Ovary (tissue), 9 donors: ENCODE measurements around the gene INHBB. TPM values are rescaled to one million over a fixed set of nuclear protein-coding genes. Genes with fewer than 3 reads are reported as not detected.

Experiments
- DNase-seq, 5 donors: peaks; one replicate each; pipeline ENCODE4 v3.0.0-alpha.2; 2019 to 2020
- H3K27ac ChIP-seq, 2 donors: fragments of 200-600 bp; one replicate each; pipeline versions ENCODE4 v1.5.1 to v1.8.0; 2019 to 2022
- H3K27me3 ChIP-seq: fragments of 200-600 bp; one replicate; pipeline ENCODE4 v1.8.0; 2022
- H3K36me3 ChIP-seq: fragments of 200-600 bp; sonication (generic); one replicate; pipeline ENCODE4 v1.5.1; 2019
- H3K4me1 ChIP-seq: one replicate; pipeline ENCODE4 v1.8.1; 2013; ENCODE audit warnings: mild to moderate bottlenecking, moderate library complexity; ENCODE audit not compliant: insufficient read depth
- H3K4me3 ChIP-seq: fragments of 200-600 bp; sonication (generic); one replicate; pipeline ENCODE4 v1.5.1; 2017
- H3K9me3 ChIP-seq, 2 donors: fragments of 200-600 bp in 1 of 2; sonication (generic) in 1 of 2; one replicate each; pipeline versions ENCODE4 v1.5.1 to v1.8.1; 2013 to 2019; ENCODE audit warnings: mild to moderate bottlenecking in 1 of 2, moderate library complexity in 1 of 2
- EP300 ChIP-seq: sonication (generic); formaldehyde crosslinking; IDR thresholded peaks from one replicate; pipeline ENCODE4 v1.6.1; 2017; ENCODE audit warnings: antibody characterized with exemption
- POLR2A ChIP-seq: fragments of 450-650 bp; IDR thresholded peaks from one replicate; pipeline ENCODE4 v1.6.1; 2017; ENCODE audit warnings: antibody characterized with exemption, mild to moderate bottlenecking, moderate library complexity
- WGBS, 3 donors: extraction: QIAGEN DNeasy Blood & Tissue Kit in 1 of 3; methylation state at CpG; one replicate each; pipeline versions ENCODE4 v1.1.5 to v1.1.7; 2013 to 2017; 5-methylcytosine and 5-hydroxymethylcytosine counted together
- intact Hi-C, 4 donors: fragments of 100-400 bp; cut with DNase I; formaldehyde crosslinking; loops; one replicate each; pipeline versions ENCODE4 v1.11.0 to v1.15.1; 2022 to 2023
- polyA plus RNA-seq, 2 donors: library from polyadenylated mRNA; stranded (reverse); fragments of 200-250 nt in 1 of 2; fragments of 350-450 nt in 1 of 2; fragmentation: Illumina TruSeq in 1 of 2; extraction: RNeasy Lipid Tissue Mini Kit (QIAGEN cat#74804) in 1 of 2; gene quantifications; one replicate each; pipeline ENCODE4 v1.2.3, GENCODE V29; 2013 to 2014
- total RNA-seq, 7 donors: library from RNA; depleted of rRNA in 2 of 7; stranded (reverse); fragments of >200 nt in 2 of 7; fragmentation: NEBNext Ultra II Directional in 3 of 7; extraction: Animal tissue kit (Norgen Biotek cat#: 25700) in 3 of 7; gene quantifications; one replicate each; pipeline versions ENCODE4 v1.1.0 to v1.2.4, GENCODE V29; 2016 to 2023
- TF ChIP-seq, protein P1 (sequence below), 3 donors: fragments of 450-650 bp in 2 of 3; fragments of 200-600 bp in 1 of 3; IDR thresholded peaks; one replicate each; pipeline versions ENCODE4 v1.5.1 to v1.8.0; 2016 to 2022; ENCODE audit warnings: antibody characterized with exemption in 3 of 3, mild to moderate bottlenecking in 1 of 3
- donor health status: DM: no; HTN: no; CAD: no; lungs with moderate emphysema.
- donor health status: DM: no; HTN: no; CAD: no.
- donor health status: Bipolar disorder and iron deficiency.
- donor health status: DM: yes; HTN: yes; CAD: no.
- donor health status: DM: no; HTN: no; CAD: no.
- donor health status: DM: yes; HTN: yes; CAD: no.

Gene INHBB
- total and polyA plus RNA-seq, 9 donors: 1.1 to 6.9 (median 4.0) TPM

DNA sequence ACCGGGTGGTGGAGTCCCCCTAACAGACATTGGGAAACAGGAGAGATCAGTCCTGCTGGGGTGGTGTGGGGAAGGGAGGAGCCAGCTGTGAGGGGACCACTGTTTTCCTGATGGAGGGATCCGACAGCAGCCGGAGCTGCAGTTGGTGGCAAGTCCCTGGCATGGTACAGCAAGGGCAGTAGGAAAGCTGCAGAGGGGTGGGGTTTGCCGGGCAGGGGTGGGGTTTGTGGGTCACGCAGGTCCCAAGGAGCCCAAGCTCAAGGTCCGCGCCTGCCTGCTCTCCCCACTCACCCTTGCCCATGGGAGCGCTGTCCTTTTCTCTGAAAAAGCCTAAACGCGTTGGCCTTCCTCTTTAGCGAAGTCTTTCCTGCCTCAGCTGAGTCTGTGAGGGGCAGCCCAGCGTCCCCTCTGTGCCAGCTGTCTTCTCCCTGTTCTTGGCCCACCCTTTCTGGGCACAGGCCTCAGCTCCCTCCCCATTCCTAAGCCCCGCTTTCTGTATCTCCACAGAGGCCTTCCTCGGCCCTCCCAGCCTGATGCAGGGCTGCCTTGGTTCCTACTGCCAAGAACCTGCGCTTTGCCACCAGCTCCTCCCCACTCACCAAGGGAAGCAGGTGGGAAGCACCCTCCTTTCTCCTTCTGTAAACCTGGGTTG, 29.3 kb upstream of the INHBB start:
- intact Hi-C loops: loop anchor here in 2 of 4 donors (5.0 to 10.0 kb wide), 2 partner anchors 62 to 64 kb away; partner anchors contain the start of gene RALB (in 2 of the 2)
- TF ChIP-seq EP300: no peak
- TF ChIP-seq POLR2A: no peak
- TF ChIP-seq, protein P1, sequence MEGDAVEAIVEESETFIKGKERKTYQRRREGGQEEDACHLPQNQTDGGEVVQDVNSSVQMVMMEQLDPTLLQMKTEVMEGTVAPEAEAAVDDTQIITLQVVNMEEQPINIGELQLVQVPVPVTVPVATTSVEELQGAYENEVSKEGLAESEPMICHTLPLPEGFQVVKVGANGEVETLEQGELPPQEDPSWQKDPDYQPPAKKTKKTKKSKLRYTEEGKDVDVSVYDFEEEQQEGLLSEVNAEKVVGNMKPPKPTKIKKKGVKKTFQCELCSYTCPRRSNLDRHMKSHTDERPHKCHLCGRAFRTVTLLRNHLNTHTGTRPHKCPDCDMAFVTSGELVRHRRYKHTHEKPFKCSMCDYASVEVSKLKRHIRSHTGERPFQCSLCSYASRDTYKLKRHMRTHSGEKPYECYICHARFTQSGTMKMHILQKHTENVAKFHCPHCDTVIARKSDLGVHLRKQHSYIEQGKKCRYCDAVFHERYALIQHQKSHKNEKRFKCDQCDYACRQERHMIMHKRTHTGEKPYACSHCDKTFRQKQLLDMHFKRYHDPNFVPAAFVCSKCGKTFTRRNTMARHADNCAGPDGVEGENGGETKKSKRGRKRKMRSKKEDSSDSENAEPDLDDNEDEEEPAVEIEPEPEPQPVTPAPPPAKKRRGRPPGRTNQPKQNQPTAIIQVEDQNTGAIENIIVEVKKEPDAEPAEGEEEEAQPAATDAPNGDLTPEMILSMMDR (IDR thresholded peaks at IDR 0.05): no peak
- H3K27ac ChIP-seq: no peak overlapping the region
- 92 to 95% (median 95%) methylated on average over 15 of the region's 15 CpGs for WGBS, 3 donors
- no peaks in the 10 kb centered on the region for H3K27me3 ChIP-seq
- no peak for DNase-seq
- no peaks in the 10 kb centered on the region for H3K36me3 ChIP-seq
- H3K4me1 ChIP-seq: peaks cover 3% of the 10 kb centered on the region
- no peaks in the 10 kb centered on the region for H3K9me3 ChIP-seq
- H3K4me3 ChIP-seq: no peak overlapping the region

DNA sequence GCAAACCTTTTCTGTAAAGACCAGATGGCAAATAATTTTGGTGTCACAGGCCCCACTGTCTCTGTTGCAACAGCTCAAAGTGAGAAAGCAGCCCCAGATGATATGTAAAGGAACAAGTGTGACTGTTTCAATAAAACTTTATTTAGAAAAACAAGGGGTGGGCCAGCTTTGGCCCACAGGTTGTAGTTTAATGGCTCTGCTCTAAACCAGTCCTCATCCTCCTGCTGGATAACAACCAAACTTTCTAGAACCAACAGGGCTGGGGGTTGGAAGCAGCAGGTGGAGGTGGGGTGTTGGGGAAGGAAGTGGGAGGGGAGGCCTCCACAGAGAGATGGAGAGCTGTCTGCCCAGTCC, 28.8 kb upstream of the INHBB start:
- TF ChIP-seq EP300 (no peak), POLR2A (no peak)
- TF ChIP-seq, protein P1 (IDR thresholded peaks at IDR 0.05): no peak
- Histone ChIP-seq H3K9me3 (no peaks in the 10 kb centered on the region), H3K4me1 (peaks cover 3% of the 10 kb centered on the region), H3K36me3 (no peaks in the 10 kb centered on the region), H3K27ac (no peak overlapping the region), H3K4me3 (no peak overlapping the region), H3K27me3 (no peaks in the 10 kb centered on the region)
- DNase-seq: no peak
- intact Hi-C loops: loop anchor here in 2 of 4 donors (5.0 to 10.0 kb wide), 2 partner anchors 62 to 65 kb away; partner anchors contain the start of gene RALB (in 2 of the 2)

DNA sequence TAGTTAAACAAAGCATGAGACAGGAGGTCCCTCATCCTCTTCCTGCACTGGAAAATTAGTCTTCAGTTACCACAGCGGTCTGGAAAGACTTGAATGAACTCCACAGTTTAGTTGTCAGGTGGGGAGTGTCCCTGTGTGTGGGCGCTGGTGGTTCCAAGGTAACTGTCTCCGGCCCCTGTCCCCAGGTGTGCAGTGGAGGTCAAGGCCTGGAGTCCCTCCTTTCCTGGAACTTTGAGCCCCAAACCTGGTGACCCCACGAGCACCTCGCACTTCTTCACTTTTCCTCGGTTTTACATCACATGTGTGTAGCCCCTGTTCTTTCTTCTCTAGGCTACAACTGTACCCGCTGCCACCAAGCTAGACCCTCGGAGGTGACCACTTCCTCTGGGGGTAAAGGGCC, 28.0 kb upstream of the INHBB start:
- TF ChIP-seq EP300 (no peak), POLR2A (no peak)
- TF ChIP-seq, protein P1 (IDR thresholded peaks at IDR 0.05): no peak
- Histone ChIP-seq H3K27me3 (no peaks in the 10 kb centered on the region), H3K4me1 (peaks cover 3% of the 10 kb centered on the region), H3K27ac (no peak overlapping the region), H3K9me3 (no peaks in the 10 kb centered on the region), H3K36me3 (no peaks in the 10 kb centered on the region), H3K4me3 (no peak overlapping the region)
- no peak for DNase-seq
- WGBS, 3 donors: 96 to 98% (median 97%) methylated on average over 8 of the region's 8 CpGs
- intact Hi-C loops: loop anchor here in 2 of 4 donors (5.0 to 10.0 kb wide), 2 partner anchors 63 to 66 kb away; partner anchors contain the start of gene RALB (in 2 of the 2)

DNA sequence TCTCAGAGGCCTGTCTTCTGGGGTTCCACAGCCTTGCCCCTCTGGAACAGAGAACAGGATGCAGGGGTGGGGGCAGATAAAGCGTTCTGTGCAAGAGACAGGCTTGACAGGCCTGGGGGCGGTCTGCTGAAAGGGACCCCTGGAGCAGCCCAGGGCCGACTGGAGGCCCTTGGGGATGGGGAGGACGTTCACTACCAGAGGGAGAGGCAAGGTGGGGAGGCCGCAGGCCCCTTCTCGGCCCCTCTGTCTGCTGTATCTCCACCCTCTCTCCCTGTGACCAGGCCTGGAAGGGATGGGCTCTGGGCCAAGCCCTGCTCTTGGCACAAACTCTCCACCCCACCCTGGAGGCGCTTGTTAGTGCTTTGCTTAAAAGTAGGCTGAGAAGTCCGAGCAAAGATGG, 27.3 kb upstream of the INHBB start:
- TF ChIP-seq, protein P1 (IDR thresholded peaks at IDR 0.05): no peak
- no peak for TF ChIP-seq EP300
- TF ChIP-seq POLR2A: no peak
- peak; percentile 29 to 79 (median 55) for DNase-seq
- H3K36me3 ChIP-seq: no peaks in the 10 kb centered on the region
- H3K27me3 ChIP-seq: no peaks in the 10 kb centered on the region
- intact Hi-C loops: loop anchor here in 2 of 4 donors (5.0 to 10.0 kb wide), 2 partner anchors 64 to 66 kb away; partner anchors contain the start of gene RALB (in 2 of the 2)
- H3K27ac ChIP-seq: no peak overlapping the region
- WGBS, 3 donors: 54 to 58% (median 56%) methylated on average over 8 of the region's 8 CpGs
- H3K9me3 ChIP-seq: no peaks in the 10 kb centered on the region
- H3K4me3 ChIP-seq: no peak overlapping the region
- H3K4me1 ChIP-seq: peaks cover 3% of the 10 kb centered on the region
